DMS79 treated with DMSO at 0.1 percent for 48 hours (cell line): ENCODE results near the gene CTNND2.
"Not testable (repeated sequence)": the region's sequence is repeated elsewhere in the genome, so short reads cannot be mapped to it uniquely, and the experiment has no call there.

ENCODE experiments used
- DNase-seq: peaks from one replicate; lab custom pipeline; 2025; lab: John Stamatoyannopoulos, UW

Gene CTNND2

DNA sequence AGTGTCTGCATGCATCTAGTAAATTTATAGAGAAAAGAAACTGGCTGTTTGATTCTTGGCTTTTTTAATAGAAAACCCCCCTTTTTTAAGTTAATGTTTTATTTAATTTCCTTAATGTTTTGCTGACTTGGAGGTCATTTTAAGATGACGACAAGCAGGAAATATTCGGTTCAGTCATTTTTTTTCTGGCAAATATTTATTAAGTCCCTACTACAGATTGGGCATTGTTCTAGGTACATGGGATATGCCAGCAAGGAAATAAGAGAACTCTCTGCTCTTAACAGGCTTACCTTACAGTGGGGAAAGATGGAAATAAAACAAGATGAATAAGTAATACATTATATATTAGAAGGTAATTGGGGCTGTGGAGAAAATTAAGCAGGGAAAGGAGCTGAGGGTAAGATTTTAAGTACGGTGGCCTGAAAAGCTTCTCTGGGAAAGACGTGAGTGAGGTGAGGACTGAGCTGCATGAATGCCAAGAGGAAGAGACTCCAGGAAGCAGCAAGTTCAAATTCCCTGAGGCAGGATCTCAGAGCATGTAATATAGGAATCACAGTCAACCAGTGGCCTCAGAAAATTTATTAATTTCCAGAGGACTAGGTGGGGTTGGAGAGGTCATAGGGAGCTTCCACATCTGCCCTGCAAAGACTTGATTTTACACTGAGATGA is 827.2 kb downstream of the CTNND2 start:
- DNase-seq: no peak

DNA sequence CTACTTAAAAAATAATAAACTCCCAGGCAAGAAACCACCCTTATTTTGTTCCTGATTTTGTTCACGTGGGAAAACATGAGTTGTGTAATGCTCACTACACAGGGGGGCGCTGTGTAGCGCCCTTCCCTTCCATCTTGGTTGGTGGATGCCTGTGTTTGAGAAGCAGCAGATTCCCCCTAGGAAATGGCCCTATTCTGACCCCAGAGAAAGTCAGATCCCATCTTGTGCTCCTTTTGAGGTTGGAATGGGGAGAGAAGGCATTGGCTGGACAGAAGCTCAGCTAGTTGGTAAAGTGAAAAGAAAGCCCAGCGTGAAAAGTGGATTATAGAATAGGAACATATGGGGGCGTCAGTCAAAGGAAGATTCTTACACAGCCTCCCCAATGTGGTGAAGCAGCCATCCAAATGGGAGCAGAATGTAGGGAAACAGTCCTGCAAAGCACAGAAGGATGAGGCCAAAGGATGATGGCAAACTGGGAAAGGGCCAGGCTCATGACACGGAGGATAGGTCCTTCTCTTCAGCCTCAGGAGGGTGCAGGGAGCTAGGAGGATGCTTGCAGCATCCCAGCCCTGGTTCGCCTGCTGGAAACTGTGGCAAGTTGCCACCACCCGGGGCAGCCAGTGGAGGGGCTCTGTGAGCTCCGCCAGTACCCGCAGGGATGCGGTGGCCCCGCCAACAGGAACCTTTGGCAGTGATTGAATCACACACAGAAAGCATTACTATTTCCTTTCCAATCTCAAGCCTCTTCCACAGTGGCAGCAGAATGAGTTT is 829.0 kb downstream of the CTNND2 start:
- DNase-seq: no peak

DNA sequence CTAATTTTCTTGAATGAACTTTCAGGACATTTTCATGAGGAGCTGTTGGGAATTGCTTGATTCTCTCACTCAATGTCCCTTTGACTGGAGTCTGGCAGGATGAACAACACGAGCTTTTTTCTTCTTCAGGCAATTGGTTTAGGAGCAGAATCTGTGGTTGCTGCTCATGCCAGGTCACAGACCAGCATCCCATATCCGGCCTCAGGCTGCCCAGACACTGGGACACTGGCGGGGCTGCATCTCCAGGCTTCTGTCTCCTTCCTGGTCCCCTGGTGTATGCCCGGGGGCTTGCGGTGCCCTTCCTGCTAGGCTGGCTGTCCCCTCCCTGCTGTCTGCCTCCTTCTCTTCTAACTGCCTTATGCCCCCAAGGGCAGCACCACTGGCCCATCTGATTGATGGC is 831.7 kb downstream of the CTNND2 start:
- no peak for DNase-seq

DNA sequence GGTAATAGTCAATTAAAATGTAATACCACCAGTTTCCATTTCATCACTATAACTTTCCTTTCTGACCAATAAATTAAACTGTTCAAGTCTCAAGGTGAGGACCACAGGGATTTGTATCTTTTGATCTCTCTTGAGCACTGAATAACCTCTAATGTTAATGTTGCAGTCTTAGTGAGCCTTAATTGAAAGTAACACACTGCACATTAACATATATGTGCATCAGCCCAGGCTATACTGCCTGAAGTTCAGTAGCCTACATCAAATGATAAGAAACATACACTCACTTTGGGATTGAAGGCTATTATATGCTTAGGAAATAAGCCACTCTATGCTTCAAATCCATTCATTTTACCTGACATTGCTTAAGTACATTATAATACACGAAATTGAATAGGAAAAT is 832.2 kb downstream of the CTNND2 start:
- DNase-seq: no peak

DNA sequence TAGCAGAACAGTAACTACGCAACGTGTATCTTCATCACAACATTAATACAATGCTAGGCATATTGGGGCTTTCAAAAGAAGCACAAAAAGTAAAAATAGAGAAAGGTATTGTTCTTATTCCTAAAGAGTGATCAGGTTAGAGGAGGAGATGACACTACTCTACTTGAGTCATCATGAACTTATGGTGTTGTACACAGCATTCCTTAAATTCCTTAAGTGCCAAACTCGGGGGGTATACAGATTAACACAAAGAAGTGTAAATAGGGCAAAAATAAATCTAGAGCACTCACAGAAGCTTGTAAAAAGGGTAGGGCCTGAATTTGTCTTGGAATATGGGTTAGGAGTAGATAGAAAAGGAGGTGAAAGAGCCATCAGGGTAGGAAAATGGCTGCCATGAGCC is 835.2 kb downstream of the CTNND2 start:
- no peak for DNase-seq

DNA sequence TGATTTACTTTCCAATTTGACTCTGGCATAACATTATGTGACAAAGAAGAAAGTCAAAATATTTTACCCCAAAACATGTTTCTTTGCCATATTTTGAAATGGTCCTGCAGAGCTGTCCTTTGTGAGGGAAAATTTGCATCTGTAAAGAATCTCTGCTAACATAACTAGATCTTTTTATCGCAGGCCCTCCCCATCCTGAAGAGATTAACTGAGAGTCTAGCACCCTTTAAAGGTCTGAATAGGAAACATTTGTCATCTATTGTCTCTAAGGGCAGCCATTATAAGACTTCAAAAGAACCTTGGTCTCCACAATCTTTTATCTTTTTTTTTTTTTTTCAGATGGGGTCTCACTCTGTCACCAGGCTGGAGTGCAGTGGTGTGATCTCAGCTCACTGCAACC is 838.5 kb downstream of the CTNND2 start:
- not testable (repeated sequence) for DNase-seq

DNA sequence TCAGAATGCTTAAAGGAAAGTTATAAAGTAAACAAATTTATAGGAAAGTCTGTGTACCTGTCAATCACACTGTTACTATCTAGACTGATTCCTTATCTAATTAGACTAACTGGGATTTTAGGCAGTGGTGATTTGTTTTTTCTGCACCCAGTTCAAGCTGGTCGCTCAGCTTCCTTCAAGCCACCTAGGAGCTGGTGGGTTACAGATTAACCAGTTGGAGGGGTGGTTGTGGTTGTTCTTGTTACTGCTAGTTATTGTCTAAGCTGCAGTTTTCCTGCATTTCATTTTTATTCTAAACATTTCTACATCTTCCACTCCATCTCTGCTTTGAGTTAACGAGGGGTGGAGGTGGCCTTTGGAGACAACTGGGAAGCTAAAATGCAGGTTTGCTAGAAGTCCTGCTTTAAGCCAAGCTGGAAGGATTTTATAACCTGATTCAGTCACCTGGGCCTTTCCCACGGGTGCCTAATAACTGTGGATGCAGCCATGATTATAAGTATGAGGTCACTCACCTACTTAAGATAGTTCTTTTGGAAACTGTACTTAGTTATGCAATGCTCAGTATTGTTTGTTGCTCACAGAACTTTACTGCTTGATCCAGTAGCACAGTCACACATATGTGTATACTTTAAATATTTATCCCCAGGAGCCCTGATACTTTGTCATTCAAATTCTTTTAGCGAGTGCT is 839.3 kb downstream of the CTNND2 start:
- DNase-seq: no peak

DNA sequence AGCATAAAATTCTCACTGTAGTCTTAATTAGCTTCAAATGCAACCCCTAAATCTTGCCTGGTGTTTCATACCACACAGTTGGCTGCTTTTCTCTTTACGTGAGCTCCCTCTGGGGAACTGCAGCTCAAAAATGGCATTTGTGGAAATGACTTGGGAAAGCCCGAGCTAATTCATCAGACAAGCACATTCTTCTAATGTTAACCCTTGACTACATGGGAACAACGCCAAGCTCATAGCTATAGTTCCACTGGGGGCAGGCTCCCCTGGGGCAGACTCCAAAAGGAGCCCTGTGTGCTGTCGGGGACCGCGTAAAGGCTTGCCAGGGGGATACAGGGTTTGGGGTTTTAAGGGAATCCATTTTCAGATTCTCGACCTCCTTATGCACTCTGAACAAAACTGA is 841.8 kb downstream of the CTNND2 start:
- no peak for DNase-seq

DNA sequence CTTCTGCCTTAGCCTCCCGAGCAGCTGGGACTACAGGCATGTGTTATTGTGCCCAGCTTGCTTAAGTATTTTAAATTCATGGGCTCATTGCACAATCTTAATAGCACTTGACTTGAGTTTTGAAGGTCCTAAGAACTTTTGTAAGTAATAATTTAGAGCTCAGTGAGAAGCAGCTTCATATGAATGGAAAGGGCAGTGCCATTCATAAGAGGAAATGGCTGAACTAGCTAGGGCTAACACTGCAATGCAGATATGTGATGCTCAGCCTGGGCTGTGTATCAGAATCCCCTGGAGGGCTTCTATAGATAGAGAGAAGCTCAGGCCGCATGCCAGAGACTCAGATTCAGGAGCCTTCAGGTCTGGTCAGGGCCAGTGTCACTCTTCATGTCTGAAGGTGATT is 847.7 kb downstream of the CTNND2 start:
- no peak for DNase-seq

DNA sequence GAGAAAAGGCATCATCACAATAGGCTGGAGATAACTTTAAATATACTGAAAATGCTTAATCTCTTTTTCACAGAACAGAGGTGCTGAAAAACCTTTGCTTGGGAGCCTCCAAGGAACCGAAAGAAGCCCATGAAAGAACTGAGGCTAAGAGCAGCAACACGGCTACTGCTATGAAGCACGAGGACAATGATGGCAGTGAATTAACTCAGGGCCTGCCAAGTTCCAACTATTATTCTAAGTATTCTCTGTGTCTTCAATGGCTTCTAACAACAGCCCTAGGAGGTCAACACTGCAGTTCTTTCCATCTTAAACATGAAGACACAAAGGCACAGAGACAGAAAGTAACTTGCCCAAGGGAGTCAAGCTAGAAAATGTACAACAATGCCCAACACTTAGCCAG is 850.2 kb downstream of the CTNND2 start:
- DNase-seq: no peak

DNA sequence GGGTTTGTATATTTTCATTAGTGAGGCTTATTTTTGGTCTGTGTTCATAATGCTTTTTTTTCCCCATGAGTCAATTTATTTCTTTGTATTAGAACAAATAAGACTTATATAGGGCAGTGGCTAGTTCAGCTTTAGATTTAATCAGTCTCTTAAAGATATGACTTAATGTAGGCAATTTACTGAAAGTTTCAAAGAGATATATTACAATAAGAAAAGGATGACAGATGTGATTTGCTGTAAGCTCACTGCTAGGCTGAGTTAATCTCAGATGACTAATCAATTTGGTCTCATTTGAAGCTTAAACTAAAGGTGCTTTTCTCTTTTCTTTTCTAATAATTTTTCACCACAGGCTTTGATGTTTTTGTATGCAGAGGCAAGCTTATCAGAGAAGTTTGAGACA is 851.4 kb downstream of the CTNND2 start:
- no peak for DNase-seq

DNA sequence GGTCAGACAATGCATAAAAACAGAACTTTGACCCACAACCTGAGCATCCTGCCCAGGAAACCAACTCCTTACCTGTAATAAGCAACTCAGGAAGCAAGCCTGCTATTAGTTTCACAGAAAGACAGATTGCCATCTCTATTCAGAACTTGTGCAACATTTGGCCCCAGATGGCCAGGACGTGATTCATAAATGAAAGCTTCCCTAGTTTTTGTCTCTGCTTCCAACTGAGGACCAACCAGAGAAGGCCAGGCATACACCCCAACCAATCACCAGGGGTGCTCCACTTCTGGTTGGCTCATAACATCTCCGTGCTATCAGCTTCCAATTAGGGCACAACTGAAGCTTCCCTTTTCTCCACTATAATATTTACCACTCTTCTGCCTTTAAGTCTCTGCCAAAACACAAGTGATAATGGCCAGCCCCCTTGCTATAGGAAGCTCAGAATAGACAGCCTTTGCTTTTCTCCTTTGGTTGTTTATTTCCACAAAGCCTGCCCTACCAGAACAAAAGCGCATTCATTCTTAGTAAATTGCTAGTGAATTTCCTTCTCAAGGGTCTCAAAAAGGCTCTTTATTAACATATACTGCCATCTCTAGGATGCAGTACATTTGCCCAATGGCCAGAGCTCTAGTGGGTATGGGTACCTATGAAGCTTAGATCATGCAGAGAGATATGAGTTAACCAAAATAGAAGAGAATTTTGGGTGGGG is 853.5 kb downstream of the CTNND2 start:
- no peak for DNase-seq

DNA sequence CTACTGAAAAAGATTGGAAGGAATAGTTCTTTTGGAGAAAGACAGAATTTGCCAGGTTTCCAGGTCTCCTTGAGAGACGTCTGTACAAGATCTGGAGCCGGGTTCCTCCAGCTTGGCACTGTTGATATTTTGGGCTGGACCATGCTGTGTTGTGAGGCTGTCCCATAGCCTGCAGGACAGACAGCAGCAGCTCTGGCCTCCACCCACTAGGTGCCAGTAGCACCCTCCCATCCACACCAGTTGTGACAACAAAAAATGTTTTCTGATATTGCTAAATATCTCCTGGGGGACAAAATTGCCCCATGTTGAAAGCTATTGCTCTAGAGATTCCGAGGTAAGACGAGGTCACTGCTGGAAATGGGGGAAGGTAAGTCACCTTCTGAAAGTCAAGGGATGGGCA is 855.5 kb downstream of the CTNND2 start:
- no peak for DNase-seq

DNA sequence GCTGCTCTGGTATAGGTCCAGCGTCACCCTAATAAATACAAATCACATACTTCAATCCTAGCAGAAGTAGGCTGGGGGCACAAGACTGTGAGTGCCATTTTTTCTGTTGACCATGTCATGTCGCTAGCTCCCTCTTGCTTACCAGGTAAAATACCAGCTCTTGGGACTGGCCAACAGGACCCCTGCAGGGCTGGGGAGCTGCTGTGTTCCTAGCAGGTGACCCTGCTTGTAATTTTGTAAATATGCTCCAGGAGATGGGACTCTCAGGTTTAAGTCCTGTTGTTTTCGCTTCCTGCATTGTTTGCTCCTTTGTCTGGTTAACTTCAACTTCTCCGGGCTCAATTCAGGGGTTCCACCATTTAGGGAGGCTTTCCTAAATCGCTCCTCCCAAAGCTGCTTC is 856.6 kb downstream of the CTNND2 start:
- DNase-seq: no peak

DNA sequence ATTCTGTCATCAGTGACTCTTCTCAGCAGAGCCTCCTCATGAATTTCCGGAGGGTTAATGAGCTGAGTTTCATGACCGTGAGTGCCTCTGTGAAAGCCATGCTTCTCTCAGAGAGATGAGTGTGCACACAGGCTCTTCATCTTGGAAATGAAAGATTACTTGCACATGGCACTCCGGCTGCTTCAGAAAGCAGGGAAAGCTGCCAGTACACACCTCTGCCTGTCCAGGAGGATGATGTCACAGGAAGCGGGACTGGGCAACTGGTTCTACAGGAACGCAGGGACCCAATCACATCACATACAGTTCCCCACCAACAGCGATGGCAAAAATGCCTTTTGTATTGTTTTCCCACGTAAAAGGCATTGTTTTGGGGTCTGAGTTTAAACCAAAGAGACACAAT is 857.2 kb downstream of the CTNND2 start:
- no peak for DNase-seq

DNA sequence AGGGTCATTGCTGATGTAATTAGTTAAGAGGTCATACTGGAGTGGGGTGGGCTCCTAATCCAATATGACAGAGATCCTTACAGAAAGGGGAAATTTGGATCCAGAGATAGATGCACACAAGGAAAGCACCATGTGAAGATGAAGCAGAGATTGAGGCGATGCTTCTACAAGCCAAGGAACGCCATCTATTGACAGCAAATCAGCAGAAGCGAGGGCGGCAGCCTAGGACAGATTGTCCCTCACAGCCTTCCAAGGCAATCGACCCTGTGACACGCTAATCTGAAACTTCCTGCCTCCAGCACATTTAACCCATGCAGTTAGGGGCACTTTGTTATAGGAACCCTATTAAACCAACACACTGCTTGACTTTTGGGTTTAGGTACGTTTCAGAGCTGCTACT is 858.1 kb downstream of the CTNND2 start:
- no peak for DNase-seq

DNA sequence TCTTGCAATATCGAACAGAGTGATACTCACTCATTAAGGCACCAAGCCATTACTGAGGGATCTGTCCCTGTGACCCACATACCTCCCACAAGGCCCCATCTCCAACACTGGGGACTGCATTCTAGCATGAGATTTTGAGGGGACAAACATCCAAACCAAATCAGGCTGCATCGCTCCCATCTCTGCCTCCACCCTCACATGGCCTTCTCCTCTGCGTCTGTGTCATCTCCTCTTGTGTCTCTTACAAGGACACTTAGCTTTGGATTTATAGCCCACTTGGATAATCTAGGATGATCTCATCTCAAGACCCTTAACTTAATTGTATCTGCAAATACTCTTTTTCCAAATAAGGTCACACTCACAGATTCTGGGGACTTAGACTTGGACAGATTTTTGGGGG is 858.8 kb downstream of the CTNND2 start:
- no peak for DNase-seq

DNA sequence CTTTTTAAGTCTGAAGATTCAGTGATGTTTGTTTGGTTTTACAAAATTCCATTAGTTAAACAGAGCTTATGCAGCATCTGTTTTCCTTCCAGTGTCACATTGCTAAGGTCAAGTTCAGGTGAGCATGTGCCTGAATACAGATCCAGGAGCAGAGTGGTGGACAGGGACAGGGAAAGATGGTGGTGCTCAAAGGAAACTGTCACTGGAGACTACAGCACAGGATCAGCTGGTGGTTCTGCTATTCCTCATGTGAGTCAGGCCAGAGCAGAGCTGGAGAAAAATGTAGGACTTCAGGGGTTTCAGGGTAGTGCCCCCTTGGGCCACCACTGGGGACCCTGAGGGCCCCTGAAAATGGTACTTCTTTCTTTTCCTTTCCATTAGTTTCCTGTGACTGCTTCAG is 859.7 kb downstream of the CTNND2 start:
- no peak for DNase-seq

DNA sequence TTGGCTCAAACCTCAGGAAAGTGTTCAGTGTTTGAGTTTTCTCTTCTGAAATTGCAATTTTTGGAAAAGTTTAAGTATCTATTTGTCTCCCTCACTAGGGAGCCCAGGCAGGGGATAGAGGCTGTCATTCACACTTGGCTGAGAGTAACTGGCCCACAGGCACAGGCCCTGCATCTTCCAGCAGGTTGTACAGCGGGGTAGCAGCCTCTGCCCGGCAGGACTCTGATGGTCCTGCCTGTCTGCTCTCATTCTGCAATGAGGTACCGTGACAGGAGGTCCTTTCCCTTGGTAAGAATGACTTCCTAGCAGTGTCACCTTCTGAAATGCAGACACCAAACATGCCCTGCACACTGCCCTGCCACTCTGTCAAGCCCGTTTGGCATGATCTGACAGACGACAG is 860.4 kb downstream of the CTNND2 start:
- no peak for DNase-seq

DNA sequence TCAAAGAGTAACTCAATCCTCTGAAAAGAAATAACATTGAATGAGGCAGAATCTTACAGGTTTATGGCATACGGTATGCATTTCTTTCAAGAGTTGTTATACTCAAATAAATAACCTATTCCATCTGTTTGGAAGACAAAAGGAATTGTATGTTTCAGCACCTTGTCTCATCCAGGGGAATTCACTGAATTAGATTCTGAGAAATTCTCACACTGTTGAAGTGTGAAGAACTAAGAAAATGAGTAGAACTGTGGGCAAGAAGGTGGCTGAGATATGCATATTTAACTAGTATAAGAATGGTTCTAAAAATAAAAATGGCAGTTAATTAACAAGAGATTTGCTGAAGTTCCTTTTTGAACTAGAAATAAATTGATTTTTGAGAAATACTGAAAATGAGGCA is 863.9 kb downstream of the CTNND2 start:
- DNase-seq: no peak

DNA sequence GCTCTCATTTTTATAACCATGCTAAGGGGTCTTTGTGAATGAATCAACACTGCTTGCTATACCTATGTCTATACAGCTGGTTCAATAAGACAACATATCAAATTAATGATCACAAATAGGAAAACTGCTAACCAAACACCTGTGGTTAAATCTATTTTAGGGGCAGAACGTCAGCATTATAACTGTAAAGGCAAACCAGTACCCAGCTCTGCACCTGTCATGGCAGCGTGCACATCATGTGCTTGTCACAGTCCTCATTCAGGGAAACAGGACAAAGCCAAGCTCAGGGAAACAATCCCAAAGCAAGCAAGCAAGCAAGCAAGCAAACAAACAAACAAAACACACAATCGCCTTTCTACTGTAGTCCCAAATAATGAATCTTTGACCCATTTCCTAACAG is 865.5 kb downstream of the CTNND2 start:
- no peak for DNase-seq

DNA sequence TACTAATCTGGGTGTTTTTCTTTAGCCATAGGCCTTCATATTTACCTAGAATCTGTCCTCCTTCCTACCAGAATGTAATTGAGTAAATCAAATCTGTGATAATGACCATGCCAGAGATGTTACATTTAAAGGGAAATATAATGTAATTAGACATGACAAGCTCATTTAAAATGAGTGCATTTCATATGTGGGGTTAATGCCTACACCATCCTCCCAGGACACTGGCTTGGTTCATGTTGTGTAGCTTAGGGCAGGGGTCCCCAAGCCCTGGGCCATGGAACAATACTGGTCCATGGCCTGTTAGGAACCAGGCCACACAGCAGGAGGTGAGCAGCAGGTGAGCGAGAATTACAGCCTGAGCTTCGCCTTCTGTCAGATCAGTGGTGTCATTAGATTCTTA is 866.3 kb downstream of the CTNND2 start:
- no peak for DNase-seq

DNA sequence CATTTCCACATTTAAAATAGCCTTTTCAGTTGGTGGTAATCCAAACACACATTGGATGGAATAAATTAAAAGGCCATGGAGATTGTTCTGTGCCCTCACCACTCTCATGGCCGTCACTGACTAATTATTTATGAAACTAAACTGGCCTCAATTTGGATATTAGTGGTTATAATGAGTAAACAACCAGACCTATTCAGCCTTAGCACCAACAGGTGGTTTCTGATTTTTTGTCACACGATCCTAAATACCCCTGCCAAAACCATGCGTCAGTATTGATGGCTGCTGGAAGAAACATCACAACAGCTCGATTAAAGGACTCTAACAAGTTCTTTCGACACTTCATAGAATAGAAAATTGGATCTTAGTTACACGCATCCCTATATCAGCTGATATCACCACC is 867.2 kb downstream of the CTNND2 start:
- DNase-seq: no peak
